Choroid plexus epithelial cell (primary cell): ENCODE results near the gene SLC35A1.
"Not testable (repeated sequence)": the region's sequence is repeated elsewhere in the genome, so short reads cannot be mapped to it uniquely, and the experiment has no call there.

Experiments
- DNase-seq: peaks from one replicate; pipeline ENCODE4 v3.0.0-alpha.2; 2010; ENCODE audit warnings: low read depth
- H3K4me3 ChIP-seq: 2 replicates; pipeline ENCODE4 v1.5.1; 2011; ENCODE audit warnings: low read depth, mild to moderate bottlenecking, control low read depth, low read length, moderate library complexity
- CTCF ChIP-seq: conservative IDR thresholded peaks from 2 replicates; pipeline ENCODE4 v1.5.1; 2011; ENCODE audit warnings: low read depth, mild to moderate bottlenecking, control low read depth, inconsistent platforms, low read length, moderate library complexity

SLC35A1 gene

GRCh38 chr6:87487555-87487954 lies 14.8 kb downstream of the SLC35A1 start:
- H3K4me3 ChIP-seq: no peak overlapping the region
- peak; percentile 19 for DNase-seq
- TF ChIP-seq CTCF: no peak

- DNase-seq, H3K4me3 ChIP-seq: not testable (repeated sequence)
These were observed 16.6 kb downstream of the SLC35A1 start for GRCh38 chr6:87489326-87489725.

- no peak for TF ChIP-seq CTCF
- H3K4me3 ChIP-seq: no peak overlapping the region
- no peak for DNase-seq
These were observed 22.1 kb downstream of the SLC35A1 start for GRCh38 chr6:87494761-87495422.

- DNase-seq: no peak
- H3K4me3 ChIP-seq: no peak overlapping the region
- no peak for TF ChIP-seq CTCF
These were observed 25.3 kb downstream of the SLC35A1 start for GRCh38 chr6:87498048-87498447.

- no peak for TF ChIP-seq CTCF
- DNase-seq: no peak
- no peak overlapping the region for H3K4me3 ChIP-seq
These were observed 29.2 kb downstream of the SLC35A1 start for GRCh38 chr6:87501809-87502572.

- no peak for TF ChIP-seq CTCF
- H3K4me3 ChIP-seq: no peak overlapping the region
- peak; percentile 41 for DNase-seq
These were observed 31.7 kb downstream of the SLC35A1 start for GRCh38 chr6:87504441-87504840.

- DNase-seq: no peak
- TF ChIP-seq CTCF: no peak
- H3K4me3 ChIP-seq: no peak overlapping the region
These were observed 42.1 kb downstream of the SLC35A1 start for GRCh38 chr6:87514831-87515230.
